HepG2 (cell line): ENCODE measurements around the gene MTRR. TPM values are rescaled to one million over a fixed set of nuclear protein-coding genes. Genes with fewer than 3 reads are reported as not detected.

Experiments
- ATAC-seq: fragments of 200-7000 bp; cut with Tn5 transposase; 3 replicates; pipeline ENCODE4 v1.9.1; 2020; ENCODE audit warnings: mild to moderate bottlenecking, moderate library complexity
- BruUV-seq: library from RNA; stranded (reverse); fragments of 400-500 nt; replicated peaks from 2 replicates; lab custom pipeline; 2021; lab: Mats Ljungman, UMichigan
- CTCF ChIA-PET: fragments of 300-600 bp; formaldehyde crosslinking; extraction: SDS; loops from one replicate; lab custom pipeline; 2021; ENCODE audit warnings: low total read pairs, inconsistent platforms, low intra/inter-chr PET ratio; lab: Yijun Ruan, JAX
- POLR2A ChIA-PET: fragments of 350-600 bp; sonication (Branson Sonifier 250); formaldehyde crosslinking; loops from one replicate; lab custom pipeline; 2020; ENCODE audit warnings: antibody characterized with exemption, inconsistent platforms; lab: Yijun Ruan, JAX
- DNase-seq: peaks from one replicate; pipeline ENCODE4 v3.0.0-alpha.2; 2015; ENCODE audit warnings: low spot score
- FAIRE-seq: peaks from 3 replicates; lab custom pipeline; 2011; peaks lifted over from hg19 to GRCh38; lab: Jason Lieb, UNC
- H2AFZ ChIP-seq: one replicate; pipeline ENCODE4 v1.6.1; 2011; ENCODE audit warnings: low read length, inconsistent platforms
- H3K27ac ChIP-seq: fragments of 300-600 bp; 3 replicates; pipeline ENCODE4 v1.8.0; 2011; ENCODE audit warnings: mixed run types, mild to moderate bottlenecking, mixed read lengths, low read length, inconsistent platforms; ENCODE audit not compliant: insufficient read depth; ENCODE audit errors: extremely low read length
- H3K27me3 ChIP-seq, 2 experiments: fragments of 200-600 bp in 1 of 2; 2 replicates in 1 of 2; 3 replicates in 1 of 2; pipeline versions ENCODE4 v1.6.0 to v1.8.0; 2011; ENCODE audit warnings: low read length in 2 of 2, mild to moderate bottlenecking in 2 of 2, moderate library complexity in 2 of 2, inconsistent platforms in 1 of 2; ENCODE audit not compliant: insufficient read depth in 2 of 2, control insufficient read depth in 1 of 2
- H3K36me3 ChIP-seq, 2 experiments: fragments of 200-600 bp in 1 of 2; replicated peaks in 1 of 2; 2 replicates in 1 of 2; 3 replicates in 1 of 2; pipeline versions ENCODE4 v1.5.1 to v1.8.0; 2011; ENCODE audit warnings: low read length in 2 of 2, inconsistent platforms in 1 of 2; ENCODE audit not compliant: insufficient read depth in 2 of 2, control insufficient read depth in 1 of 2
- H3K4me1 ChIP-seq: 2 replicates; pipeline ENCODE4 v1.5.1; 2012; ENCODE audit warnings: low read length, inconsistent platforms; ENCODE audit not compliant: insufficient read depth
- H3K4me2 ChIP-seq: 2 replicates; pipeline ENCODE4 v1.6.0; 2011; ENCODE audit warnings: low read depth, low read length, inconsistent platforms
- H3K4me3 ChIP-seq, 3 experiments: fragments of 200-600 bp in 1 of 3; sonication (generic), shearing (Covaris generic) in 1 of 3; replicated peaks in 1 of 3; 2 replicates each; pipeline ENCODE4 v1.5.1; 2011 to 2016; ENCODE audit warnings: low read length in 3 of 3, inconsistent platforms in 2 of 3, low read depth in 2 of 3, mild to moderate bottlenecking in 2 of 3, control low read depth in 1 of 3, mixed read lengths in 1 of 3; ENCODE audit not compliant: insufficient read depth in 1 of 3
- H3K79me2 ChIP-seq: one replicate; pipeline ENCODE4 v1.6.1; 2011; ENCODE audit warnings: low read length, inconsistent platforms; ENCODE audit not compliant: insufficient read depth
- H3K9ac ChIP-seq: 2 replicates; pipeline ENCODE4 v1.6.0; 2011; ENCODE audit warnings: mild to moderate bottlenecking, low read depth, low read length, inconsistent platforms; ENCODE audit not compliant: insufficient read depth
- H3K9me3 ChIP-seq: 2 replicates; pipeline ENCODE4 v1.5.1; 2012; ENCODE audit warnings: mild to moderate bottlenecking, low read length
- H4K20me1 ChIP-seq: 2 replicates; pipeline ENCODE4 v1.6.0; 2011; ENCODE audit warnings: inconsistent platforms, mild to moderate bottlenecking, low read length, moderate library complexity; ENCODE audit not compliant: insufficient read depth
- ARHGAP35 ChIP-seq: sonication (generic); formaldehyde crosslinking; IDR thresholded peaks from 2 replicates; pipeline ENCODE4 v1.9.0; 2022; ENCODE audit warnings: mild to moderate bottlenecking, inconsistent platforms, moderate library complexity, missing genetic modification reagents, borderline replicate concordance
- ATF7-NPFF ChIP-seq: sonication (generic); formaldehyde crosslinking; IDR thresholded peaks from 2 replicates; pipeline ENCODE4 v1.8.1; 2023; ENCODE audit warnings: mild to moderate bottlenecking, low read depth, missing genetic modification reagents, moderate library complexity
- HMGA1 ChIP-seq: sonication (generic); formaldehyde crosslinking; conservative IDR thresholded peaks from 2 replicates; pipeline ENCODE4 v1.4.0; 2020; ENCODE audit warnings: missing genetic modification reagents
- JDP2 ChIP-seq: sonication (generic); formaldehyde crosslinking; IDR thresholded peaks from 2 replicates; pipeline ENCODE4 v1.8.1; 2022; ENCODE audit warnings: missing genetic modification reagents, borderline replicate concordance
- NCOA1 ChIP-seq: sonication (generic); formaldehyde crosslinking; IDR thresholded peaks from 2 replicates; pipeline ENCODE4 v1.9.0; 2021; ENCODE audit warnings: missing genetic modification reagents
- NFKB2 ChIP-seq: sonication (generic); formaldehyde crosslinking; IDR thresholded peaks from 2 replicates; pipeline ENCODE4 v1.4.0; 2020; ENCODE audit warnings: missing genetic modification reagents, borderline replicate concordance
- PAX8 ChIP-seq: sonication (generic); formaldehyde crosslinking; IDR thresholded peaks from 2 replicates; pipeline ENCODE4 v1.8.0; 2022; ENCODE audit warnings: mild to moderate bottlenecking, missing genetic modification reagents, borderline replicate concordance
- RAD21 ChIP-seq: fragments of 450-650 bp; formaldehyde crosslinking; IDR thresholded peaks from 2 replicates; pipeline ENCODE4 v1.5.0; 2020; ENCODE audit warnings: mild to moderate bottlenecking
- RORA ChIP-seq: sonication (generic); formaldehyde crosslinking; IDR thresholded peaks from 2 replicates; pipeline ENCODE4 v1.5.0; 2020; ENCODE audit warnings: mild to moderate bottlenecking, missing genetic modification reagents, moderate library complexity
- SUZ12 ChIP-seq: fragments of 150-350 bp; IDR thresholded peaks from 2 replicates; pipeline ENCODE4 v1.6.1; 2014; ENCODE audit warnings: low read depth, low read length
- TCF7 ChIP-seq: sonication (generic); IDR thresholded peaks from 2 replicates; pipeline ENCODE4 v1.6.1; 2016; ENCODE audit warnings: antibody characterized with exemption, low read depth
- ZBTB8A ChIP-seq: sonication (generic); formaldehyde crosslinking; IDR thresholded peaks from 2 replicates; pipeline ENCODE4 v1.4.0; 2020; ENCODE audit warnings: mild to moderate bottlenecking, low read depth, missing genetic modification reagents, borderline replicate concordance
- ZNF33A ChIP-seq: sonication (generic); formaldehyde crosslinking; IDR thresholded peaks from 2 replicates; pipeline ENCODE4 v1.5.1; 2020; ENCODE audit warnings: missing genetic modification reagents, mild to moderate bottlenecking, moderate library complexity, borderline replicate concordance
- ZNF547 ChIP-seq: sonication (generic); formaldehyde crosslinking; IDR thresholded peaks from 2 replicates; pipeline ENCODE4 v1.5.1; 2020; ENCODE audit warnings: mild to moderate bottlenecking, missing genetic modification reagents
- ZNF614 ChIP-seq: IDR thresholded peaks from 2 replicates; pipeline ENCODE4 v1.6.1; 2018; ENCODE audit warnings: missing biosample characterization, missing genetic modification reagents, inconsistent platforms, borderline replicate concordance
- ZNF737 ChIP-seq: sonication (generic); formaldehyde crosslinking; IDR thresholded peaks from 2 replicates; pipeline ENCODE4 v1.5.0; 2020; ENCODE audit warnings: missing genetic modification reagents, mild to moderate bottlenecking, borderline replicate concordance
- ZNF772 ChIP-seq: sonication (generic); formaldehyde crosslinking; IDR thresholded peaks from 2 replicates; pipeline ENCODE4 v1.5.0; 2020; ENCODE audit warnings: mild to moderate bottlenecking, missing genetic modification reagents
- ZNF780A ChIP-seq: sonication (generic); formaldehyde crosslinking; IDR thresholded peaks from 2 replicates; pipeline ENCODE4 v1.8.0; 2022; ENCODE audit warnings: mild to moderate bottlenecking, missing genetic modification reagents, moderate library complexity
- WGBS: methylation state at CpG from one replicate; pipeline ENCODE4 v1.1.6; 2017; ENCODE audit warnings: low lambda C conversion rate; 5-methylcytosine and 5-hydroxymethylcytosine counted together
- in situ Hi-C: cut with HindIII; loops from 2 replicates; pipeline ENCODE4 v1.10.0; 2017; ENCODE audit warnings: low pct_unique_long_range_greater_than_20kb; ENCODE audit not compliant: extremely low pct_ligation_motif_present
- intact Hi-C: fragments of 100-400 bp; cut with micrococcal nuclease; formaldehyde crosslinking; loops from one replicate; pipeline ENCODE4 v1.10.0; 2022; ENCODE audit not compliant: unreplicated experiment
- polyA plus RNA-seq, 8 experiments: library from polyadenylated mRNA; depleted of rRNA in 3 of 8; stranded (reverse) in 7 of 8; unstranded in 1 of 8; fragments of >200 nt; fragmentation: Illumina TruSeq in 4 of 8; extraction: Trizol in 4 of 8; gene quantifications; 2 replicates each; pipeline versions ENCODE4 v1.2.1 to v1.2.3, GENCODE V29; 2011 to 2016; ENCODE audit warnings: low read depth in 4 of 8, missing spikeins in 1 of 8, mixed read lengths in 1 of 8; ENCODE audit not compliant: insufficient read depth in 1 of 8
- total RNA-seq, 5 experiments: library from RNA; depleted of rRNA; stranded (reverse); fragments of >200 nt; fragmentation: Illumina TruSeq; extraction: Trizol; gene quantifications; 2 replicates each; pipeline ENCODE4 v1.2.3, GENCODE V29; 2016; ENCODE audit warnings: low read depth in 1 of 5
- TF ChIP-seq, protein P1 (sequence below): sonication (generic); formaldehyde crosslinking; IDR thresholded peaks from one replicate; pipeline ENCODE4 v1.5.1; 2020; ENCODE audit warnings: mild to moderate bottlenecking, missing genetic modification reagents; ENCODE audit errors: not compliant biosample characterization

The MTRR gene
- total and polyA plus RNA-seq, 2 of the 13 experiments (the other 11 are each of a cell fraction or from before 2014, with no cell fraction given) = 39.2 to 59.2 TPM

DNA sequence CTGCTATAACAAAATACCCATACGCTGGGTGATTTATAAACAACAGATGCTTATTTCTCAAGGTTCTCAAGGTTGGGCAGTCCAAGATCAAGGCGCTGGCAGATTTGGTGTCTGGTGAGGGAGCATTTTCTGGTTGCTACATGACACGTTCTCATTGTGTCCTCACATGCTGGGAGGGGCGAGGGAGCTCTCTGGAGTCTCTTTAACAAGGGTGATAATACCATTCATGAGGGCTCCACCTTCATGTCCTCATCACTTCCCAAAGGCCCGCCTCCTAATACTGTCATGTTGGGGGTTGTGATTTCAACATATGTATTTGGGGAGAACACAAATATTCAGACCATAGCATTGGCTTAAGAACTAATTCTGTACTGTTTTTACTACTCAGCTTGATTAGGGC is 22.6 kb upstream of the MTRR start:
- Histone ChIP-seq H3K27ac (no peak overlapping the region), H2AFZ (no peak overlapping the region), H3K79me2 (no peaks in the 10 kb centered on the region), H3K9ac (no peak overlapping the region), H4K20me1 (no peaks in the 10 kb centered on the region), H3K4me3 (no peak overlapping the region), H3K36me3 (no peaks in the 10 kb centered on the region), H3K4me1 (peaks cover 12% of the 10 kb centered on the region), H3K4me2 (no peak overlapping the region), H3K9me3 (no peaks in the 10 kb centered on the region), H3K27me3 (peaks cover 3 to 33% of the 10 kb centered on the region in 2 experiments; a peak in 3 of 5 replicates)
- in situ Hi-C loops (no loop called here), intact Hi-C loops (no loop called here)
- TF ChIP-seq NCOA1 (CRISPR knock-in tag) = no peak
- TF ChIP-seq JDP2 (CRISPR knock-in tag) = no peak
- TF ChIP-seq TCF7 = no peak
- TF ChIP-seq ZNF737 (CRISPR knock-in tag) = no peak
- no peak for TF ChIP-seq PAX8 (CRISPR knock-in tag)
- TF ChIP-seq HMGA1 (CRISPR knock-in tag) = no peak
- no peak for TF ChIP-seq ARHGAP35 (CRISPR knock-in tag)
- TF ChIP-seq, protein P1, sequence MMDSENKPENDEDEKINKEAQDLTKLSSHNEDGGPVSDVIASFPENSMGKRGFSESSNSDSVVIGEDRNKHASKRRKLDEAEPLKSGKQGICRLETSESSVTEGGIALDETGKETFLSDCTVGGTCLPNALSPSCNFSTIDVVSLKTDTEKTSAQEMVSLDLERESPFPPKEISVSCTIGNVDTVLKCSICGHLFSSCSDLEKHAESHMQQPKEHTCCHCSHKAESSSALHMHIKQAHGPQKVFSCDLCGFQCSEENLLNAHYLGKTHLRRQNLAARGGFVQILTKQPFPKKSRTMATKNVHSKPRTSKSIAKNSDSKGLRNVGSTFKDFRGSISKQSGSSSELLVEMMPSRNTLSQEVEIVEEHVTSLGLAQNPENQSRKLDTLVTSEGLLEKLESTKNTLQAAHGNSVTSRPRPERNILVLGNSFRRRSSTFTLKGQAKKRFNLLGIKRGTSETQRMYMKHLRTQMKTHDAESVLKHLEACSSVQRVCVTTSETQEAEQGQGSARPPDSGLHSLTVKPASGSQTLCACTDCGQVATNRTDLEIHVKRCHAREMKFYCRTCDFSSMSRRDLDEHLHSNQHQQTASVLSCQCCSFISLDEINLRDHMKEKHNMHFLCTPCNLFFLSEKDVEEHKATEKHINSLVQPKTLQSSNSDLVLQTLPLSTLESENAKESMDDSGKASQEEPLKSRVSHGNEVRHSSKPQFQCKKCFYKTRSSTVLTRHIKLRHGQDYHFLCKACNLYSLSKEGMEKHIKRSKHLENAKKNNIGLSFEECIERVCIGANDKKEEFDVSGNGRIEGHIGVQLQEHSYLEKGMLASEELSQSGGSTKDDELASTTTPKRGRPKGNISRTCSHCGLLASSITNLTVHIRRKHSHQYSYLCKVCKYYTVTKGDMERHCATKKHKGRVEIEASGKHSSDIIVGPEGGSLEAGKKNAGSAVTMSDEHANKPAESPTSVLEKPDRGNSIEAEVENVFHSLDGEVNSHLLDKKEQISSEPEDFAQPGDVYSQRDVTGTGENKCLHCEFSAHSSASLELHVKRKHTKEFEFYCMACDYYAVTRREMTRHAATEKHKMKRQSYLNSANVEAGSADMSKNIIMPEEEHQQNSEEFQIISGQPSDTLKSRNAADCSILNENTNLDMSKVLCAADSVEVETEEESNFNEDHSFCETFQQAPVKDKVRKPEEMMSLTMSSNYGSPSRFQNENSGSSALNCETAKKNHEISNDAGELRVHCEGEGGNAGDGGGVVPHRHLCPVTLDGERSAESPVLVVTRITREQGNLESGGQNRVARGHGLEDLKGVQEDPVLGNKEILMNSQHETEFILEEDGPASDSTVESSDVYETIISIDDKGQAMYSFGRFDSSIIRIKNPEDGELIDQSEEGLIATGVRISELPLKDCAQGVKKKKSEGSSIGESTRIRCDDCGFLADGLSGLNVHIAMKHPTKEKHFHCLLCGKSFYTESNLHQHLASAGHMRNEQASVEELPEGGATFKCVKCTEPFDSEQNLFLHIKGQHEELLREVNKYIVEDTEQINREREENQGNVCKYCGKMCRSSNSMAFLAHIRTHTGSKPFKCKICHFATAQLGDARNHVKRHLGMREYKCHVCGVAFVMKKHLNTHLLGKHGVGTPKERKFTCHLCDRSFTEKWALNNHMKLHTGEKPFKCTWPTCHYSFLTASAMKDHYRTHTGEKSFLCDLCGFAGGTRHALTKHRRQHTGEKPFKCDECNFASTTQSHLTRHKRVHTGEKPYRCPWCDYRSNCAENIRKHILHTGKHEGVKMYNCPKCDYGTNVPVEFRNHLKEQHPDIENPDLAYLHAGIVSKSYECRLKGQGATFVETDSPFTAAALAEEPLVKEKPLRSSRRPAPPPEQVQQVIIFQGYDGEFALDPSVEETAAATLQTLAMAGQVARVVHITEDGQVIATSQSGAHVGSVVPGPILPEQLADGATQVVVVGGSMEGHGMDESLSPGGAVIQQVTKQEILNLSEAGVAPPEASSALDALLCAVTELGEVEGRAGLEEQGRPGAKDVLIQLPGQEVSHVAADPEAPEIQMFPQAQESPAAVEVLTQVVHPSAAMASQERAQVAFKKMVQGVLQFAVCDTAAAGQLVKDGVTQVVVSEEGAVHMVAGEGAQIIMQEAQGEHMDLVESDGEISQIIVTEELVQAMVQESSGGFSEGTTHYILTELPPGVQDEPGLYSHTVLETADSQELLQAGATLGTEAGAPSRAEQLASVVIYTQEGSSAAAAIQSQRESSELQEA (CRISPR knock-in tag) = no peak
- TF ChIP-seq ATF7-NPFF = no peak
- no peak for TF ChIP-seq ZNF772 (CRISPR knock-in tag)
- TF ChIP-seq ZNF547 (CRISPR knock-in tag) = no peak
- no peak for TF ChIP-seq SUZ12
- TF ChIP-seq ZNF780A (CRISPR knock-in tag) = no peak
- TF ChIP-seq RAD21 (CRISPR knock-in tag) = no peak
- no peak for TF ChIP-seq NFKB2
- TF ChIP-seq ZNF33A (CRISPR knock-in tag) = no peak
- TF ChIP-seq ZBTB8A (CRISPR knock-in tag) = no peak
- TF ChIP-seq RORA = no peak
- no peak for TF ChIP-seq ZNF614 (CRISPR knock-in tag)
- no peak for ATAC-seq
- FAIRE-seq = no peak
- ChIA-PET CTCF (no interaction called here), POLR2A (no interaction called here)
- no peak for DNase-seq
- no TSS peak for BruUV-seq
- 7% methylated on average over 5 of the region's 5 CpGs for WGBS
